ENCODE measurements around the gene PMAIP1. TPM values are rescaled to one million over a fixed set of nuclear protein-coding genes. Genes with fewer than 3 reads are reported as not detected.

Gene PMAIP1
- total RNA-seq, 3 donors from 2014 or later = 1.1 to 7.5 (median 5.3) TPM

DNA sequence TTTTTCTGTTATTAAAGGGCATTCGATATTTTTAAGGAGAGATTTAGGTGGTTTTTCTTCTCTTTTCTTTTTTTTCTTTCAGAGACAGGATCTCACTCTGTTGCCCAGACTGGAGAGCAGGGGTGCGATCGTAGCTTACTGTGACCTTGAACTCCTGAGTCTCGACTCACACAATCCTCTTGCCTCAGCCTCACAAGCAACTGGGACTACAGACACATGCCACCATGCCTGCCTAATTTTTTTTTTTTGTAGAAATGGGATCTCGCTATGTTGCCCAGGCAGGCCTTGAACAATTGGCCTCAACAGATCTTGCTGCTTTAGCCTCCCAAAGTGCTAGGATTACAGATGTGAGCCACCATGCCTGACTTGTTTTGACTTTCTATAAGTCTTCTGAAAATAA lies 26.3 kb downstream of the PMAIP1 start:
- Histone ChIP-seq H3K4me3 (no peak overlapping the region), H3K4me1 (no peaks in the 10 kb centered on the region), H3K36me3 (no peaks in the 10 kb centered on the region), H3K27me3 (no peaks in the 10 kb centered on the region), H3K9me3 (no peaks in the 10 kb centered on the region), H3K27ac (no peak overlapping the region)
- DNase-seq (ENCODE audit: low spot score in 2 of 2) = no peak
- intact Hi-C loops (cut with DNase I; ENCODE audit: low total_unique reads) = no loop called here
- TF ChIP-seq POLR2AphosphoS5 (IDR thresholded peaks at IDR 0.05) (no peak), POLR2A (IDR thresholded peaks at IDR 0.05) (no peak), CTCF (IDR thresholded peaks at IDR 0.05) (no peak)

DNA sequence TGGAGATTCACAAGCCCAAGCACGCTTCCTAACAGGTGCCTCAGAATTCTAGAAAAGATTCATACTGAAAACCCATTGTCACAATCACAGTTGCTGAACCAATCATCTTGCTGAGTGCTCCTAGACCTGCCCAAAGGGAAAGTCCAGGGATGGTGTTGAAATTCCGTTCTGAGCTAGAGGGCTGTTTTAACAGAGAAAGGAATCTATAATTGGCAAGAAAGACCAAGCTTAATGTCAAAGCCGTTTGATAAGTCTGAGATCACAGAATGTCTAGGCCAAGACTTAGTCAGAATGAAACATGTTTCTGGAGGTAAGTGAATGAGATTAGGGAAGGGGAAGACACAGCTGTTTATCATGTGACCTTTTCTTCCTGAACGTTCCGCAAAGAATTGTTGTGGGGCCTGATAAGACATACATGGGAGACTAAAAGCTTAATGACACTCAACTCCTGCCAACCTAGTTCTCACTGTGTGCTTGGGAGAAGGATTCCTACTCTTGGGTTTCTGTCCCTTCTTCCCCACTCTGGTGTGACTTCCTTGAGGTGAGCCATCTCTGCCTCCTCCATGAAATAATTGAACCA lies 27.5 kb downstream of the PMAIP1 start:
- no peaks in the 10 kb centered on the region for H3K27me3 ChIP-seq
- H3K4me1 ChIP-seq = no peaks in the 10 kb centered on the region
- no peaks in the 10 kb centered on the region for H3K9me3 ChIP-seq
- TF ChIP-seq POLR2AphosphoS5 (IDR thresholded peaks at IDR 0.05) = no peak
- TF ChIP-seq POLR2A (IDR thresholded peaks at IDR 0.05) = no peak
- TF ChIP-seq CTCF (IDR thresholded peaks at IDR 0.05) = no peak
- no peak for DNase-seq (ENCODE audit: low spot score in 2 of 2)
- intact Hi-C loops (cut with DNase I; ENCODE audit: low total_unique reads) = no loop called here
- no peak overlapping the region for H3K4me3 ChIP-seq
- no peaks in the 10 kb centered on the region for H3K36me3 ChIP-seq
- no peak overlapping the region for H3K27ac ChIP-seq

GRCh38 chr18:59928201-59928600 lies 28.4 kb downstream of the PMAIP1 start:
- intact Hi-C loops (cut with DNase I; ENCODE audit: low total_unique reads) = no loop called here
- Histone ChIP-seq H3K4me3 (no peak overlapping the region), H3K4me1 (no peaks in the 10 kb centered on the region), H3K27ac (no peak overlapping the region), H3K36me3 (no peaks in the 10 kb centered on the region), H3K27me3 (no peaks in the 10 kb centered on the region), H3K9me3 (no peaks in the 10 kb centered on the region)
- DNase-seq (ENCODE audit: low spot score in 2 of 2) = no peak
- no peak for TF ChIP-seq CTCF (IDR thresholded peaks at IDR 0.05)
- no peak for TF ChIP-seq POLR2A (IDR thresholded peaks at IDR 0.05)
- no peak for TF ChIP-seq POLR2AphosphoS5 (IDR thresholded peaks at IDR 0.05)

GRCh38 chr18:59929621-59930295 lies 30.0 kb downstream of the PMAIP1 start:
- no peaks in the 10 kb centered on the region for H3K4me1 ChIP-seq
- TF ChIP-seq CTCF (IDR thresholded peaks at IDR 0.05) = no peak
- TF ChIP-seq POLR2A (IDR thresholded peaks at IDR 0.05) = no peak
- no peak for TF ChIP-seq POLR2AphosphoS5 (IDR thresholded peaks at IDR 0.05)
- no peaks in the 10 kb centered on the region for H3K27me3 ChIP-seq
- no peaks in the 10 kb centered on the region for H3K36me3 ChIP-seq
- H3K27ac ChIP-seq = no peak overlapping the region
- no peak for DNase-seq (ENCODE audit: low spot score in 2 of 2)
- H3K9me3 ChIP-seq = no peaks in the 10 kb centered on the region
- intact Hi-C loops (cut with DNase I; ENCODE audit: low total_unique reads) = no loop called here
- no peak overlapping the region for H3K4me3 ChIP-seq

GRCh38 chr18:59932401-59932800 lies 32.6 kb downstream of the PMAIP1 start:
- no peaks in the 10 kb centered on the region for H3K27me3 ChIP-seq
- intact Hi-C loops (cut with DNase I; ENCODE audit: low total_unique reads) = no loop called here
- H3K4me3 ChIP-seq = no peak overlapping the region
- DNase-seq (ENCODE audit: low spot score in 2 of 2) = no peak
- H3K4me1 ChIP-seq = no peaks in the 10 kb centered on the region
- no peak overlapping the region for H3K27ac ChIP-seq
- H3K36me3 ChIP-seq = no peaks in the 10 kb centered on the region
- TF ChIP-seq POLR2A (IDR thresholded peaks at IDR 0.05) = no peak
- no peak for TF ChIP-seq CTCF (IDR thresholded peaks at IDR 0.05)
- no peak for TF ChIP-seq POLR2AphosphoS5 (IDR thresholded peaks at IDR 0.05)
- no peaks in the 10 kb centered on the region for H3K9me3 ChIP-seq
